Mesenchymal stem cell (in vitro differentiated cells and primary cell): ENCODE measurements around the gene SEMA4G. TPM values are rescaled to one million over a fixed set of nuclear protein-coding genes. Genes with fewer than 3 reads are reported as not detected.

Experiments used
- DNase-seq: peaks from one replicate; pipeline ENCODE4 v3.0.0-alpha.2; 2013
- H2AFZ ChIP-seq: one replicate; pipeline ENCODE4 v1.6.1; 2013; ENCODE audit warnings: low read depth, mild to moderate bottlenecking, control low read depth, inconsistent platforms, low read length, moderate library complexity
- H2AK5ac ChIP-seq: 2 replicates; pipeline ENCODE4 v1.6.1; 2013; ENCODE audit warnings: low read length, moderate library complexity, mild to moderate bottlenecking, inconsistent platforms; ENCODE audit not compliant: severe bottlenecking
- H2BK120ac ChIP-seq: one replicate; pipeline ENCODE4 v1.6.1; 2013; ENCODE audit warnings: low read depth, mild to moderate bottlenecking, inconsistent platforms, low read length, moderate library complexity
- H2BK12ac ChIP-seq, 2 experiments: one replicate each; pipeline ENCODE4 v1.6.1; 2013; ENCODE audit warnings: inconsistent platforms in 2 of 2, low read length in 2 of 2, mild to moderate bottlenecking in 2 of 2, moderate library complexity in 2 of 2, control low read depth in 1 of 2
- H2BK15ac ChIP-seq: one replicate; pipeline ENCODE4 v1.6.1; 2013; ENCODE audit warnings: mild to moderate bottlenecking, low read depth, inconsistent platforms; ENCODE audit not compliant: poor library complexity, severe bottlenecking
- H2BK5ac ChIP-seq: 2 replicates; pipeline ENCODE4 v1.6.1; 2013; ENCODE audit warnings: low read depth, mild to moderate bottlenecking, low read length, control low read depth, inconsistent platforms; ENCODE audit not compliant: poor library complexity, severe bottlenecking
- H3K14ac ChIP-seq, 2 experiments: one replicate each; pipeline ENCODE4 v1.6.1; 2013; ENCODE audit warnings: inconsistent platforms in 2 of 2, low read length in 2 of 2, control low read depth in 1 of 2, mild to moderate bottlenecking in 1 of 2, moderate library complexity in 1 of 2
- H3K18ac ChIP-seq, 2 experiments: one replicate each; pipeline ENCODE4 v1.6.1; 2013; ENCODE audit warnings: inconsistent platforms in 2 of 2, low read length in 2 of 2, control low read depth in 1 of 2, low read depth in 1 of 2, mild to moderate bottlenecking in 1 of 2
- H3K23ac ChIP-seq, 2 experiments: one replicate each; pipeline ENCODE4 v1.6.1; 2013; ENCODE audit warnings: inconsistent platforms in 2 of 2, low read length in 2 of 2, mild to moderate bottlenecking in 2 of 2, moderate library complexity in 2 of 2, control low read depth in 1 of 2
- H3K27ac ChIP-seq: 2 replicates; pipeline ENCODE4 v1.5.1; 2013; ENCODE audit warnings: mild to moderate bottlenecking, moderate library complexity, low read length, control low read depth, inconsistent platforms; ENCODE audit not compliant: poor library complexity, severe bottlenecking
- H3K27me3 ChIP-seq, 2 experiments: 2 replicates each; pipeline versions ENCODE4 v1.6.1 to v1.7.0; 2013; ENCODE audit warnings: low read length in 2 of 2, mild to moderate bottlenecking in 2 of 2, moderate library complexity in 2 of 2, control low read depth in 1 of 2, inconsistent platforms in 1 of 2; ENCODE audit not compliant: control insufficient read depth in 1 of 2, insufficient read depth in 1 of 2
- H3K36me3 ChIP-seq, 2 experiments: 2 replicates each; pipeline versions ENCODE4 v1.6.1 to v1.7.0; 2013; ENCODE audit warnings: low read length in 2 of 2, control low read depth in 1 of 2, inconsistent platforms in 1 of 2, low read depth in 1 of 2, mild to moderate bottlenecking in 1 of 2; ENCODE audit not compliant: insufficient read depth in 2 of 2, control insufficient read depth in 1 of 2
- H3K4ac ChIP-seq, 2 experiments: one replicate each; pipeline ENCODE4 v1.6.1; 2013; ENCODE audit warnings: inconsistent platforms in 2 of 2, low read length in 2 of 2, mild to moderate bottlenecking in 2 of 2, moderate library complexity in 2 of 2, control low read depth in 1 of 2, low read depth in 1 of 2
- H3K4me1 ChIP-seq: 2 replicates; pipeline ENCODE4 v1.6.1; 2013; ENCODE audit warnings: low read depth, low read length, control low read depth; ENCODE audit not compliant: control insufficient read depth, insufficient read depth
- H3K4me2 ChIP-seq: 2 replicates; pipeline ENCODE4 v1.6.1; 2013; ENCODE audit warnings: low read length, mild to moderate bottlenecking, inconsistent platforms; ENCODE audit not compliant: poor library complexity, severe bottlenecking
- H3K4me3 ChIP-seq, 2 experiments: 2 replicates each; pipeline versions ENCODE4 v1.5.1 to v1.7.0; 2013; ENCODE audit warnings: low read length in 2 of 2, mild to moderate bottlenecking in 2 of 2, control low read depth in 1 of 2, low read depth in 1 of 2; ENCODE audit not compliant: insufficient read depth in 1 of 2
- H3K79me1 ChIP-seq: replicated peaks from 2 replicates; pipeline ENCODE4 v1.6.1; 2013; ENCODE audit warnings: mild to moderate bottlenecking, control low read depth, low read length, inconsistent platforms; ENCODE audit not compliant: poor library complexity, severe bottlenecking
- H3K9ac ChIP-seq: 2 replicates; pipeline ENCODE4 v1.7.0; 2013; ENCODE audit warnings: mild to moderate bottlenecking, low read length, moderate library complexity
- H3K9me3 ChIP-seq: 2 replicates; pipeline ENCODE4 v1.7.0; 2013; ENCODE audit warnings: mild to moderate bottlenecking, low read length; ENCODE audit not compliant: control insufficient read depth
- H4K8ac ChIP-seq: one replicate; pipeline ENCODE4 v1.6.1; 2013; ENCODE audit warnings: inconsistent platforms, mild to moderate bottlenecking, low read length, moderate library complexity
- H4K91ac ChIP-seq: one replicate; pipeline ENCODE4 v1.6.1; 2013; ENCODE audit warnings: mild to moderate bottlenecking, low read length, inconsistent platforms
- WGBS: methylation state at CpG from one replicate; pipeline ENCODE4 v1.1.7; 2013; ENCODE audit warnings: mixed read lengths; 5-methylcytosine and 5-hydroxymethylcytosine counted together
- small RNA-seq: library from polyadenylated mRNA; stranded (forward); fragments of <200 nt; extraction: miRNeasy Mini kit (QIAGEN cat#:217004); gene quantifications from one replicate; pipeline ENCODE3, GENCODE V24; 2013; ENCODE audit warnings: low read depth

The SEMA4G gene

DNA sequence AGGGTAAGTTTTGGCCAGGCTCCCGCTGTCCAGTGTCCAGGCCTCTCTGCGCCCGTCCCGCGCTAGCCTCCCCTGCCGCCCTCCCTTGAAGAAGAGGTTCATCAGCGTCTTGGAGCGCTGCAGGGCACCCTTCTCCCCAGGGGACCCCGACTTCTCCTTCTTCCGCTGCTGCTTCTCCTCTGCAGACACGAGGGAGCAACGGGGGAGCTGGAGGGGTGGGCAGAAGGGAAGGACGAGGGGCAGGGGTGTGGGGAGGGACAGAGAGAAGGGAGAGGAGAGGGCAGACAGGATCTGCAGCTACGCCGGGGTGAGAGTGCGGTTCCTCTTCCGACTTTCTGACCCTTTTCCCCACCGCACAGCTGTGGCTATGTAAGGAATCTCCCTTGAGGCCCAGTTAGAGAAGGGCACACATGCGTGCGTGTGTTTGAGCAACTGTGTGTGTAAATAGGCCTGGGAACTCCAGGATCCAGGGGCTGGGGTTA lies 48.9 kb downstream of the SEMA4G start:
- Histone ChIP-seq H2AFZ (peak overlapping the region; percentile 47), H3K4ac (peak overlapping the region in 1 of 2 experiments; percentile 35), H3K18ac (peak overlapping the region in 1 of 2 experiments; percentile 77), H3K23ac (no peak overlapping the region), H3K27ac (no peak overlapping the region), H4K8ac (peak overlapping the region; percentile 98), H3K36me3 (peaks cover 0 to under 1% of the 10 kb centered on the region in 2 experiments), H3K9ac (peak overlapping the region; percentile 58), H2BK120ac (peak overlapping the region; percentile 29), H2BK12ac (peak overlapping the region; percentile 3 to 8), H3K4me3 (no peak overlapping the region), H2BK15ac (no peak overlapping the region), H2AK5ac (no peak overlapping the region), H3K27me3 (no peaks in the 10 kb centered on the region), H4K91ac (peak overlapping the region; percentile 57), H3K14ac (no peak overlapping the region), H2BK5ac (no peak overlapping the region), H3K79me1 (no peaks in the 10 kb centered on the region), H3K4me1 (peaks cover 29% of the 10 kb centered on the region), H3K9me3 (no peaks in the 10 kb centered on the region), H3K4me2 (no peak overlapping the region)
- WGBS = 42% methylated on average over 20 of the region's 20 CpGs
- DNase-seq = peak; percentile 85

DNA sequence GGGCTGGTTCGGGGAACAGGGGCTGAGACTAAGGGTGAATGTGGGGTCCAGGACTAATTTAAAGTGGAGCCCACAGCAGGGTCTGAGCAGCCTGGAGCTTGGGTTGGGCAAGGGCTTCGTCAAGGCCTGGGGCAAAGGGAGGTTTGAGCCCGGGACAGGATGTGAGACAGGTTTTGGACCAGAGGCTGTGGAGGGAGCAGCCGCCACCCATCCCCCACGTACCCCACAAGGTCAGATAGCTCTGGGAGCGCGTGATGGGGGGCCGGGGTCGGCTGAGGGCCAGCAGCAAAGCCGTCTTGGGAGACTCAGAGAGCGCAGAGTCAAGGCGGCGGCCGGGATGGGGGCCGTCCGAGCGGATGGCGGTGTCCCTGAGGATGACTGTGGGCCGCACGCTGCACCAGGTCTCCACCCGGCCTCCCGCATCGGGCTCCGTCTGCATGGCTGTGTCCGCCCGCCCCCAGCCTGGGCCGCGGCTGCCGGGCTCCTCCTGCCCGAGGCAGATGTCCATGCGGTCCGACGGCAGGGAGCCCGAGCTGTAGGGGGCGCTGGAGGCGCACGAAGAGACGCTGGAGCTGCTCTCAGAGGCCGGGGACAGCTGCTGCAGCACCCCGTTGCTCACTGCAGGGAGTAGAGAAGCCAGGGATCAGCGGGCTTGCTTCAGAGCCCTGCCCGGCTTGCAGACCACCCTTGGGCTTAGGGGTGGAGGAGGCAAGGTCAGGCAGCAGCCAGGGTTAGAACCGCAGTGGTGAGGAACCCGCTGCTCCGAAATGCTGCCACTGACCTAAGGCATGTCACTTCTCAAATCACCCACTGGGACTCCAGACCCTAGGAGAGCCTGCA lies 49.5 kb downstream of the SEMA4G start:
- 18% methylated on average over 40 of the region's 45 CpGs for WGBS

More for the DNA sequence above, 49.5 kb downstream of the SEMA4G start:
- Histone ChIP-seq H3K23ac (peak overlapping the region in 1 of 2 experiments; percentile 11), H3K9ac (peak overlapping the region; percentile 58), H4K8ac (peak overlapping the region; percentile 98), H3K4me1 (peaks cover 25% of the 10 kb centered on the region), H3K4ac (no peak overlapping the region), H3K4me3 (no peak overlapping the region), H3K14ac (no peak overlapping the region), H2BK120ac (peak overlapping the region; percentile 29), H3K9me3 (no peaks in the 10 kb centered on the region), H3K4me2 (peak overlapping the region; percentile 55), H3K18ac (peak overlapping the region; percentile 55 to 77), H3K79me1 (no peaks in the 10 kb centered on the region), H2BK12ac (peak overlapping the region; percentile 17 to 33), H2BK5ac (no peak overlapping the region), H3K27me3 (no peaks in the 10 kb centered on the region), H4K91ac (peak overlapping the region; percentile 82), H3K36me3 (peaks cover 0 to 5% of the 10 kb centered on the region in 2 experiments), H2AFZ (peak overlapping the region; percentile 42), H3K27ac (no peak overlapping the region), H2AK5ac (no peak overlapping the region), H2BK15ac (peak overlapping the region; percentile 75)
- peak; percentile 85 for DNase-seq

Small RNA genes within 50 kb of the gene (small RNA-seq; reads per million reads assigned to genes)
- not detected for gene MIR608
